Activated naive CD8-positive, alpha-beta T cell treated with anti-CD3 and anti-CD28 coated beads for 36 hours (primary cell): ENCODE results near the gene TMEM11. TPM values are rescaled to one million over a fixed set of nuclear protein-coding genes. Genes with fewer than 3 reads are reported as not detected.

Experiments used
- DNase-seq: peaks from one replicate; pipeline ENCODE4 v3.0.0; 2021
- H3K27ac Mint-ChIP-seq: one replicate; pipeline ENCODE4 v1.8.0; 2022; ENCODE audit warnings: mild to moderate bottlenecking, moderate library complexity, mixed read lengths
- H3K27me3 Mint-ChIP-seq: one replicate; pipeline ENCODE4 v1.8.0; 2022; ENCODE audit warnings: mild to moderate bottlenecking, mixed read lengths
- H3K36me3 Mint-ChIP-seq: one replicate; pipeline ENCODE4 v1.8.0; 2021; ENCODE audit warnings: mild to moderate bottlenecking, mixed read lengths
- H3K4me1 Mint-ChIP-seq: one replicate; pipeline ENCODE4 v1.8.0; 2021; ENCODE audit warnings: mixed read lengths
- H3K4me3 Mint-ChIP-seq: one replicate; pipeline ENCODE4 v1.8.0; 2022; ENCODE audit warnings: mild to moderate bottlenecking, moderate library complexity, mixed read lengths
- H3K9me3 Mint-ChIP-seq: one replicate; pipeline ENCODE4 v1.8.0; 2022; ENCODE audit warnings: mixed read lengths
- total RNA-seq, 2 experiments: library from RNA; stranded (reverse); gene quantifications; one replicate each; pipeline ENCODE4 v1.2.3, GENCODE V29; 2021

TMEM11 gene
- total RNA-seq, 2 experiments from 2014 or later = 28.3 to 29.8 TPM

DNA sequence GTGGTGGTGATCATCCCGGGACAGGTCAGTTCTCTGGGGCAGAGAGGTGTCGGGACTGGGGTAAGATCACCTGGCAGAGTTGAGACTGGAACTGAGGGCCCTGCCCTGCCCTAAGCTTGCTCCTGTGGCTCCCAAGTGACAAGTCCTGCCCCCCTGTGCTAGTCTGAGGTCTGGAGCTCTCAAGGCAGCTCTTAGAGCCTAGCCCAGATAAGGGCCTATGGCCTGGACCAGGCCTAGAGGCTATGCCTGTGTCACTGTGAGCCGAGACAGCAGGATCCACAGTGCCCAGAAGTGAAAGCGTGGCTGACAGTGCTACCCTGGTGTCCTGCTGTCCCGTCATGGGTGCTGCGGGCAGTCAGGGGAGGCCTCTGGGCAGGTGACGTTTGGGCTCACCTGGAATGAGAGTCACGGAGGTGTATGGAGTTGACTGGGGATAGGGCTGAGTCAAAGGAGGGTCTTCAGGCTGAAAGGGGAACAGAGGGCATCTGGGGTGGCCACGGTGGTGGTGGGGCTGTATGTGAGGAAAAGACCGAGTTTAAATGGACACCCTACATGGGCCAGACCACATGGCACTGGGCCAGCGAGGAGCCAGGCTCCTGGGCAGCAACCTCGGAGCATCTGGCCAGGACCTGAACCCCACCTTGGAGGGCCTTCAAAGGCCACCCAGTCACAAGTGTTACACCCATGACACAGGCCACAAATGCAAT lies 33.7 kb upstream of the TMEM11 start:
- no peaks in the 10 kb centered on the region for H3K27me3 Mint-ChIP-seq
- no peak for DNase-seq
- peaks cover 3% of the 10 kb centered on the region for H3K4me1 Mint-ChIP-seq
- no peaks in the 10 kb centered on the region for H3K36me3 Mint-ChIP-seq
- H3K9me3 Mint-ChIP-seq = no peaks in the 10 kb centered on the region
- no peak overlapping the region for H3K27ac Mint-ChIP-seq
- no peak overlapping the region for H3K4me3 Mint-ChIP-seq

DNA sequence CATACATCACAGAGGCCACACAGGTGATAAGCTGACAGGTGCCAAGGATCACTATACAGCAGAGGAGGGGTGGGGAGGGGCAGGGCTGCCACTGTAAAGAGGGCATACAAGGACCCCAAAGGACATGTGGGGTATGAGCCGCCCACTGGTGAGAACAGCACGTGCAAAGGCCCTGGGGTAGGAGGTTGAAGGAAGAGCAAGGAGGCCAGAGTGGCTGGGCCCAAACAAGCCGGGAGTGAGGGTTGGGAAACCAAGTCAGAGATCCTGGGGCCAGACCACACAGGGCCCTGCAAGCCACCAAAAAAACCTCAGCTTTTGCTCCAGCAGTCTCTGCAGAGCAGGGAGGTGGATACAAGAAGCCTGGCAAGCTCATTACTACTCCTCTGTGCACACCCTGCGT lies 32.7 kb upstream of the TMEM11 start:
- Mint-ChIP-seq H3K4me3 (no peak overlapping the region), H3K36me3 (no peaks in the 10 kb centered on the region), H3K9me3 (no peaks in the 10 kb centered on the region), H3K27ac (no peak overlapping the region), H3K4me1 (peaks cover 3% of the 10 kb centered on the region), H3K27me3 (no peaks in the 10 kb centered on the region)
- DNase-seq = no peak

DNA sequence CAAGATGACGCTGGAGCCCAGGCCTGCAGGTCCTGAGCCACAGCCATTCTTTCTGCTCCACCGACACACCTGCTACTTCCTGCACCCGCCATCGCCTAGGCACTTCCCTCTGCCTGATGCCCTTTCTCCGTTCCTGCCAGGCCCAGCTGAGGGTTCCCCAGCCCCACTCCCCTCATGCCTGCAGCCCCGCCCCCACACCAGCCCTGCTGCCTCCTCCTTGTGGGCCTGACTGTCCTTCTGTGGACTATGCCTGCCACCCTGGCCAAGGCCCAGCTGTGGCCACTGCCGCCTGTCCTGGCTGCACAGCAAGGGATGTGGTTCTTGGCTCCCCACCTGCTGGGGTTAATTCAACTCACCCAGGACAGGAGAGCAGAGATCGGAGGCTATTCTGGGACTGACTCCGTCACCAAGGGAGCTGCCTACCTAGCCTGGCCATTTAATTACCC lies 31.7 kb upstream of the TMEM11 start:
- H3K27me3 Mint-ChIP-seq = no peaks in the 10 kb centered on the region
- no peaks in the 10 kb centered on the region for H3K9me3 Mint-ChIP-seq
- no peak for DNase-seq
- no peaks in the 10 kb centered on the region for H3K36me3 Mint-ChIP-seq
- H3K4me1 Mint-ChIP-seq = peaks cover 3% of the 10 kb centered on the region
- no peak overlapping the region for H3K27ac Mint-ChIP-seq
- H3K4me3 Mint-ChIP-seq = no peak overlapping the region

- peaks cover 3% of the 10 kb centered on the region for H3K4me1 Mint-ChIP-seq
- H3K9me3 Mint-ChIP-seq = no peaks in the 10 kb centered on the region
- no peaks in the 10 kb centered on the region for H3K27me3 Mint-ChIP-seq
- no peak overlapping the region for H3K4me3 Mint-ChIP-seq
- H3K36me3 Mint-ChIP-seq = no peaks in the 10 kb centered on the region
- H3K27ac Mint-ChIP-seq = no peak overlapping the region
- DNase-seq = no peak
Observed at GRCh38 chr17:21243516-21244303, 29.7 kb upstream of the TMEM11 start.

- H3K36me3 Mint-ChIP-seq = no peaks in the 10 kb centered on the region
- H3K27me3 Mint-ChIP-seq = no peaks in the 10 kb centered on the region
- no peak for DNase-seq
- peaks cover 3% of the 10 kb centered on the region for H3K4me1 Mint-ChIP-seq
- H3K4me3 Mint-ChIP-seq = no peak overlapping the region
- H3K27ac Mint-ChIP-seq = no peak overlapping the region
- no peaks in the 10 kb centered on the region for H3K9me3 Mint-ChIP-seq
Observed at GRCh38 chr17:21242780-21243515, 29.0 kb upstream of the TMEM11 start.

DNA sequence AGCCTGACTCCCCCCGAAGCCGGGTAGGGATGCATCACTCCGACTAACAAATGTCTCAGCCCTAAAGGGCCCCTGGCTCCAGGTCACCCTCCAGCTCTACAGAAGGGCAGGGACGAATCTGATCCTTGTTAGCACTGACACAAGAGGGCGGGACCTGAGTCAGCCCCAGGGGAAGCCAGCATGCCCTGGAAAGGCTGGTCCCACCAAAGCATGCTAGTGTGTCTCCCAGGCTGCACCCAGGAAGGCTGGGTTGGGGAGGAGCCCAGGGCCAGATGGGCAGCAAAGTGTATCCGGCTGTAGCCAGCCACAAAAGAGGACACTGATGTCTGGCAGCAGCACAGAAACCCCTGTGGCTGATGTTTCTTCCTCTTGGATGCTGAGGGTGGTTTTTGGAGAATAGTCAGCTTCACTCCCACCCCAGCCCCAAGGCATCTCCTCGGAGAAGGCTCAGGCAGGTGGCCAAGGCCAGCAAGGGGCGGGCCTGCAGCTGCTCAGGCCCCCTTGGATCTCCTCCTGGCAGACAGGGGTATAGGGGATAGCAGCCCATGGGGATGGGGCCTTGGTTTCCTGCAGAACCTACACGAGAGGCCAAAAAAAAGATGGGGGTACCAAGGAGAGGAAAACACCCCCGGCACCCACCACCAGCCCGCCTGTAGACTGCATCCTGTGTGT lies 28.2 kb upstream of the TMEM11 start:
- DNase-seq = no peak
- H3K27me3 Mint-ChIP-seq = no peaks in the 10 kb centered on the region
- no peak overlapping the region for H3K27ac Mint-ChIP-seq
- H3K4me3 Mint-ChIP-seq = no peak overlapping the region
- H3K36me3 Mint-ChIP-seq = no peaks in the 10 kb centered on the region
- peaks cover 3% of the 10 kb centered on the region for H3K4me1 Mint-ChIP-seq
- H3K9me3 Mint-ChIP-seq = no peaks in the 10 kb centered on the region

DNA sequence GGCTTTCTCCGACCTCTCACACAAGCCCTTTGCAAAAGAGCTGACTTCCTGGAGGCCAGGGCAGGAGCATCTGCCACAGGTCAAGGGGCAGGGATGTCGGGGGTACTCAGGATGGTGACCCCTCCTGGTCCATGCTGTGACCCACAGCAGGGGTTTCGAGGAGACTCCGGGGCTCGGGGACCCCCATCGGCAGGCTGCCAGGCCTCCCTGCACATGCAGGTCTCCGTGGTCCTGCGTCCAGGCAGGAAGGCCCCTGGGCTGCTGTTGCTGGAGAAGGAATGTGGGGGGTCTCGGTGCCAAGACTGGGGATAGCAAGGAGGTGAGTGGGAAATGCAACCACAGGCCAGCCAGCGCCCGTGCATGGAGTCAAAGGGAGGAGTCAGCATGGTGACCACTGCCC lies 27.6 kb upstream of the TMEM11 start:
- Mint-ChIP-seq H3K4me3 (no peak overlapping the region), H3K27me3 (no peaks in the 10 kb centered on the region), H3K36me3 (no peaks in the 10 kb centered on the region), H3K27ac (no peak overlapping the region), H3K4me1 (peaks cover 3% of the 10 kb centered on the region), H3K9me3 (no peaks in the 10 kb centered on the region)
- no peak for DNase-seq

DNA sequence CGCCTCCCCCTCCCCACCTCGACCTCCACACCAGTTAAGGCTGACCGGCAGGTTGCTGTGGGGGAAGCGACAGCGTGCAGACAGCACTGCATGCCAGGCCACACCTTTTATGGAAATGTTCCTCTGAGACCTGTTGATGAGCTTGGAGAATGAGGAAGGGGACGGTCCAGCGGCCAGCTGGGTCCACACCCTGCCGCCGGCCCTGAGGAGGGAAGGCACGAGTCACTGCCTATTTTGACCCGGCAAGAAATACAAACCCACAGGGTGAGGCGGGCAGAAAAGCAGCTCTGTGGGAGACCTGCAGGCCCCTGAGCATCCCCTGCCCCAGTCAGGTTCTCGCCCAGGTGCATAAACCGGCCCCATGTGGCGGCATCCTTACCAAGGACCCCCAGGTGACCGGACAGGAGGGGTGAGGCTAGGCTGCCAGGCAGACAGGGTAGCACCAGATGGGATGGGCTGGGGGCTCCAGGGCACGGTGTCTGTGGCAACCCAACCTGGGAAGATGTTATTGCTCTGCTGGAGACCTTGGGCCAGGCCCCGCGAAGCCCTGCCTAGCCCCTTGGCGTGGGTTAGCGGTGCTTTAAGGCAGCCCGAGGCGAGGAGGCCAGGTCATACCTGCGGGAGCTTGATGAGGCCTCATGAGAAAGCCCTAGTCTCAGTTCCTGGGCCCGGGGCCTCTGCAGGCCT lies 26.6 kb upstream of the TMEM11 start:
- H3K4me1 Mint-ChIP-seq = peaks cover 2% of the 10 kb centered on the region
- H3K4me3 Mint-ChIP-seq = no peak overlapping the region
- DNase-seq = no peak
- H3K27me3 Mint-ChIP-seq = no peaks in the 10 kb centered on the region
- H3K36me3 Mint-ChIP-seq = no peaks in the 10 kb centered on the region
- no peaks in the 10 kb centered on the region for H3K9me3 Mint-ChIP-seq
- H3K27ac Mint-ChIP-seq = no peak overlapping the region

GRCh38 chr17:21239680-21240368 lies 25.9 kb upstream of the TMEM11 start:
- DNase-seq = no peak
- Mint-ChIP-seq H3K36me3 (no peaks in the 10 kb centered on the region), H3K4me3 (no peak overlapping the region), H3K27ac (no peak overlapping the region), H3K4me1 (no peaks in the 10 kb centered on the region), H3K9me3 (no peaks in the 10 kb centered on the region), H3K27me3 (no peaks in the 10 kb centered on the region)

- H3K4me3 Mint-ChIP-seq = no peak overlapping the region
- DNase-seq = no peak
- H3K36me3 Mint-ChIP-seq = peaks cover 4% of the 10 kb centered on the region
- no peak overlapping the region for H3K27ac Mint-ChIP-seq
- H3K9me3 Mint-ChIP-seq = no peaks in the 10 kb centered on the region
- H3K4me1 Mint-ChIP-seq = no peaks in the 10 kb centered on the region
- no peaks in the 10 kb centered on the region for H3K27me3 Mint-ChIP-seq
Observed at GRCh38 chr17:21235921-21236320, 22.0 kb upstream of the TMEM11 start.

GRCh38 chr17:21233581-21234347 lies 19.8 kb upstream of the TMEM11 start:
- no peak overlapping the region for H3K27ac Mint-ChIP-seq
- no peaks in the 10 kb centered on the region for H3K9me3 Mint-ChIP-seq
- H3K27me3 Mint-ChIP-seq = no peaks in the 10 kb centered on the region
- H3K4me1 Mint-ChIP-seq = no peaks in the 10 kb centered on the region
- DNase-seq = no peak
- H3K4me3 Mint-ChIP-seq = no peak overlapping the region
- peaks cover 4% of the 10 kb centered on the region for H3K36me3 Mint-ChIP-seq

DNA sequence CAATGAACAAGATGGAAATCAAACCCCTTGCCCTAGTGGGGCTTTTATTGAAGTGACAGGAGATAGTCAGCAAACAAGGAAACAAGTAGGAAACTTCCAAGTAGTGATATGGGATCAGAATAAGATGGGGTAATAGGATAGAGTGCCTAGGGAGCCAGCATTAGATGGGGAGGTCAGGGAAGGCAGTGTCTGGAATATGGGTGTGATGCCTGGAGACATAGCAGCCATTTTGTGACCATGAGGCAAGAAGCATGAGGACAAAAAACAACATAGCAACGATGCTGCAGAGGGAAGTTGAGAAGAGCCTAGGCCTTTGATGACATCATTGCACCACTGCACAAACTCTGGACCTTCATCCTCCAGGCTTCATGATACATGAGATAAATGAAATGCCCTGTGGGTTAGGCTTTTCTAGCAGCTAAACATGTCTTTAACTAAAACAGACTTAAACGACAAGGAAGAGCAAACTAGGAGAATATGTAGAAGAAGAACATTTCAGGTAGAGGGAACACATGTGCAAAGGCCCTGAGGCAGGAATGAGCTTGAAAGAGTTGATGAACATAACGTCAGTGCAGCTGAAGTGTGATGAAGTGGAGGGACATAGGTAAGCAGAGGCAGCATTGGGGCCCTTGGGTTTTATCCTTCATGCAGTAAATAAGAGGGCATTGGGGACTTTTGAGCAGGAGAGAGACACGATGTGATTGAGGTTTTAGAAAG lies 18.2 kb upstream of the TMEM11 start:
- Mint-ChIP-seq H3K4me3 (no peak overlapping the region), H3K36me3 (peaks cover 4% of the 10 kb centered on the region), H3K9me3 (no peaks in the 10 kb centered on the region), H3K27ac (no peak overlapping the region), H3K4me1 (no peaks in the 10 kb centered on the region), H3K27me3 (no peaks in the 10 kb centered on the region)
- no peak for DNase-seq

DNA sequence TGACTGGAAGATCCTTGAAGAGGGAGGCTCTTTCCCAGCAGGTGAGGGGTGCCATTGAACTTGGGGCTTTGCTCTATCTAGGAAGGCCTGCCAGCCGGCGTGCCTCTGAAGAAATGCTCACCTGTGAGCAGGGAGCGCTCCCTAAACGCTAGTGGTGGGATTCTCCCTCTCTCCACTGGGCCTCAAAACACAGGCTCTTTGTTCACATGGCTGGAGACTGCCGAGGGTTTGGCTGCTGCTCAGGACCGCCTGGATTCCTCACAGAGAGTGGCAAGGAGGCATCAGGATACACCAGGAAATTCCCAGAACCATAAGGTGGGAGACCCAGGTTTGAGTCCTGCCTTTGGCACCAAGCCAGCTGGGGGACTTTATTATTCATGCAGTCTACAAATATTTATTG lies 17.6 kb upstream of the TMEM11 start:
- H3K4me3 Mint-ChIP-seq = no peak overlapping the region
- no peak overlapping the region for H3K27ac Mint-ChIP-seq
- H3K36me3 Mint-ChIP-seq = peaks cover 4% of the 10 kb centered on the region
- H3K9me3 Mint-ChIP-seq = no peaks in the 10 kb centered on the region
- no peaks in the 10 kb centered on the region for H3K27me3 Mint-ChIP-seq
- no peak for DNase-seq
- no peaks in the 10 kb centered on the region for H3K4me1 Mint-ChIP-seq
